ENCODE results near the gene CD180.

CD180 gene

DNA sequence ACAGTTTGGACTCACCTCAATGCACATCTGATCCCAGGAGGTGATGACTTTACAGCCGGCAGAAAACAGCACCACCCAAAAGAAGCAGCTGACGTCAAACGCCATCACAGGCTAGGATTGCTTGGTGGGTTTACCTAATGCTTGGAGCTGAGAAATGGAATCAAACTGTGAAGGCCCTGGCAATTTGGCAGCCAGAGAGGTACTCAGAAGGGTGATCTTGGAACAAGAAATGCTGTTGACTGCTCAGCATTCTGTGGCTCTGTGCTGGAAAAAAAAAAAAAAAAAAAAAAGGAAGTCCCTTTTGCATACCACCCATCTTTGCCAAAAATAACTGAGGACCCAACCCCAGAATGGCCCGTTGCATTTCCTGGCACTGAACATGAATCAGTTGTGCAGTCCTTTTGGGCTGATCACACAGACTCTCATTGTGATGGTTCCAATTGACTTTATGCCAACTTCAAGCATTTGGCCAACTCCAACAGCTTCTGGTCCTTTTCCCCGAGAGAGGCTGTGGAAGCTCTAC is at the start of gene CD180:
Gene CD180, minus strand, starts transcription at position 263 of the 523 bp plus-strand sequence. Its CDS starts 158 bp downstream, at position 105.
- DNase-seq (ENCODE audit: low read depth) = no peak

DNA sequence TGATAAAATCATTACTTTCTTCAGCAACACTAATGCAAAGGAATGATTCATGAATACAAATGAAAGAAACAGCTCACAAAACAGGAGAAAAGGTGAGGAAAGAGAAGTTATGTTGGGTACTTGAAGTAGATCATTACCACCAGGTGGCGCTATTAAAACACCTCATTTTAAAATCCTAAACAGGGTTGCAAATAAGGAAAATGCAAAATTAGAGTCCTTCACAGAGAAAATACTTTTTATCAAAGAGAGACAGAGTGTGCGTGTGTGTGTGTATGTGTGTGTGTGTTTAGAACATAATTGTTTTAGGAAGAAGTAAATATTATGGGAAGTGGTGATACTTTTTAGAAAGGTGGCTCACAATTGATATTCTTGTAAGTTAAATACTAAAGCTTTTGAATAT is 49.5 kb upstream of the CD180 start:
- no peak for DNase-seq (ENCODE audit: low read depth)

- no peak for DNase-seq (ENCODE audit: low read depth)
These were observed 48.8 kb upstream of the CD180 start for GRCh38 chr5:67245259-67245846.

DNA sequence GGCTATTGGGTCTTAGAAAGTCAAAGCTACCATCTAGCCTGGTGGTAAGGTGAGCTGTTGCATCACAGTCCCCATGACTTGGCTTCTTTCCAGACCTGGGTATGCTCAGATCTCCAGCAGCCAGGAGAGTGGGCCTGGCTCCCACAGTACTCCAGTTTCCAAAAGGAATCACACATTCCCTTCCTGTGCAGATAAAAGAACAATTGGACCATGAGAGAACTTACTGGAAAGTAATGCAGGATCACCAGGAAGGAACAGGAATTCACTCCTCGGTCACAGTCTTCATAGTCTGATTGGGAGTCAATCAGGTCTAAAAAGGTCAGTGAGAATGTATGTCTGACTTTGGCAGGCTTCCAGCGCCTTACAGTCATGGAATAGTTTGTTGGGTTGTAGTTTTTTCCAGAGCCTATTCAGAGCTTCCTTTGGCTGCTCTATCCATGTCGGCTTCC is 47.8 kb upstream of the CD180 start:
- no peak for DNase-seq (ENCODE audit: low read depth)

- DNase-seq (ENCODE audit: low read depth) = no peak
These were observed 47.3 kb upstream of the CD180 start for GRCh38 chr5:67243944-67244343.

DNA sequence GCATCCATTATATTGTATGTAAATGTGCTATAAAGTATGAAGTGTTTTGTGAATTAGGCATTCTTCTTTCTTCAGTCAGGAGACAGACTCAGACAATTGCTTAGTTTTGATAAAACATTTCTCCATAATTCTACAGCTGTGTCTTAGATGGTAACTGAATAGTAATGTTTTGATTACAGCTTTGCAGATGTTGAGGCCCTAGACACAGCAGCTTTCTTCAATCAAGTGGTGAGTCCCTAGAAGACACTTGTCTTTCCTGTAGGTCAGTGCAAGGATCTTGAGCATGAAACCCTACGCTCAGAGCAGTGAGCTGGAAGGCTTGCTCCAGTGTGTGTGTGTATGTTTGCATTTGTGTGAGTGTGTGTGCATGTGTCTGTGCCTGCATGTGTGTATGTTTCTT is 46.8 kb upstream of the CD180 start:
- no peak for DNase-seq (ENCODE audit: low read depth)

GRCh38 chr5:67241326-67241725 is 44.7 kb upstream of the CD180 start:
- DNase-seq (ENCODE audit: low read depth) = no peak

- no peak for DNase-seq (ENCODE audit: low read depth)
These were observed 44.2 kb upstream of the CD180 start for GRCh38 chr5:67240846-67241245.

- DNase-seq (ENCODE audit: low read depth) = no peak
These were observed 43.5 kb upstream of the CD180 start for GRCh38 chr5:67240065-67240464.

DNA sequence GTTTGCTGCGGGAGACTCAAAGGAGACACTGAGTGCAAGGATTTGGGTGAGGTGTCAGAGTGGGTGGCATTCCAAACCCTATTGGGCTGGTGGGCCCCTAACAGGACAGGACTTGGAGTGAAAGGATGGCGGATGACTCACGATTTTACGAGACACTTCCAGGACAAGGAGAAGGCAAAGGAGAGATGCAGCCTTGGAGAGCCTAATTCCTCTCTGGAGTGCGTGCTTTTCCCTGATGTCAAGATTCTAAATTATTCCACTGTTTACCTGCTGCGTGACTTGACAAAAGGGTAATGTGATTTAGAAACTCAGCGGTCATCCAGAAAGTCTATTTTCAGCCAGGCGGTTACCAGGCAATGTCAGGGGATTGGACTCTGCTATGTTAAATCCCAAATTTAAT is 41.6 kb upstream of the CD180 start:
- DNase-seq (ENCODE audit: low read depth) = no peak

- no peak for DNase-seq (ENCODE audit: low read depth)
These were observed 39.0 kb upstream of the CD180 start for GRCh38 chr5:67235399-67236110.

DNA sequence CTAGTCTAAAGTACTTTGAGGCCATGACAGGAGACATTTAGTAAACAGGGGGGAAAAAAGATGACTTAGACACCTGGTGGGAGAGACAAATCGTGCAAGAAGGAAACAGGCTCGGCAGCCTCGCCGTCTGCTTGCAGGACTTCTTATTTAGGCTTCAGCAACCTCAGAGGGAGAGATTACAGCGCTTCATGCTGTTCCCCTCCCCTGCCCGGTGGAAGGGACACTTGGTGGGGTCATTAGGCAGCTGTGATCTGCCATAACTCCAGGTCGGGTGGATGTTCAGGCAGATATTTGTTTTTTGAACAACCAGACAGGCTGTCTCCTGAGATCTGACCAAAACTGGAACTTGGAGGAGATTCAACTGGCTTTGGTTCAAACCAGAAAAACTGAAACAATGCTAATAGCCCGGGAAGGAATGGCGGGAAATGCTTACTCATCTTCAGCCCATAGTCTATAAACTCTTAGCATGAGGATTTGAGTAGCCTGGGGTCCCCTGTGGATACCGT is 38.1 kb upstream of the CD180 start:
- DNase-seq (ENCODE audit: low read depth) = peak; percentile 61

GRCh38 chr5:67233075-67233474 is 36.5 kb upstream of the CD180 start:
- DNase-seq (ENCODE audit: low read depth) = no peak

GRCh38 chr5:67223211-67223610 is 26.6 kb upstream of the CD180 start:
- no peak for DNase-seq (ENCODE audit: low read depth)

DNA sequence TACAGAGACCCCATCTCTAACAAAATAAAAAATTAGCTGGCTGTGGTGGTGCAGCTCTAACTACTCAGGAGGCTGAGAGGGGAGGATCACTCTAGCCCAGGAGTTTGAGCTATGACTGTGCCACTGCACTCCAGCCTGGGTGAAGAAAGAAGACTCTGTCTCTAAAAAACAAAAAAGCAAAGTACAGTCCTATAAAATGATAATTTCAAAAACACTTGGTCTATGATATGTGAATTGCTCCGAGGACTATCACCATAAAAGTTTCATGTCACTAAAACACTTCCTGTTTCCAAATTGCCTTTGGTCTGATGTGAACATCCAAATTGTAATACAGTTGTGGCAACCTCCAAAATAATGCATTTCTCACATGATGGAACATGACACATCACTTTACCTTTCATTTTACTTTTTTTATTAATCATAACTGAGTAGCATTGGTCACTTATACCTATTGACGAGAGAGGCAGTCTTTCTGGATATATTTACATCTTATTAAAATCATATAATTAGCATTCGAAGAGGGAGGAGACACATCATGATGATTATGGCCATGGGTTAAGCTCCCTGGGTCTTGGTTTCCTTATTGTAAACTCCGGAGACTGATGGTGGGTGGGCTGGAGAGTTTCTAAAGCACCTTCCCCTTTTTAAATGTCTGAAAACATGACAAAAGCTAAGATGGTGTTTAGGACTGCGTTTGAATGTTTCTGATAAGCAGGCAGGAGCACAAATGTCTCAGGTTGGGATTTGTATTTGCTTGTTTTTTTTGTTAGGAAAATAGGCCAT is 25.8 kb upstream of the CD180 start:
- no peak for DNase-seq (ENCODE audit: low read depth)

GRCh38 chr5:67221487-67222242 is 25.1 kb upstream of the CD180 start:
- DNase-seq (ENCODE audit: low read depth) = no peak

- no peak for DNase-seq (ENCODE audit: low read depth)
These were observed 20.0 kb upstream of the CD180 start for GRCh38 chr5:67216564-67216963.

DNA sequence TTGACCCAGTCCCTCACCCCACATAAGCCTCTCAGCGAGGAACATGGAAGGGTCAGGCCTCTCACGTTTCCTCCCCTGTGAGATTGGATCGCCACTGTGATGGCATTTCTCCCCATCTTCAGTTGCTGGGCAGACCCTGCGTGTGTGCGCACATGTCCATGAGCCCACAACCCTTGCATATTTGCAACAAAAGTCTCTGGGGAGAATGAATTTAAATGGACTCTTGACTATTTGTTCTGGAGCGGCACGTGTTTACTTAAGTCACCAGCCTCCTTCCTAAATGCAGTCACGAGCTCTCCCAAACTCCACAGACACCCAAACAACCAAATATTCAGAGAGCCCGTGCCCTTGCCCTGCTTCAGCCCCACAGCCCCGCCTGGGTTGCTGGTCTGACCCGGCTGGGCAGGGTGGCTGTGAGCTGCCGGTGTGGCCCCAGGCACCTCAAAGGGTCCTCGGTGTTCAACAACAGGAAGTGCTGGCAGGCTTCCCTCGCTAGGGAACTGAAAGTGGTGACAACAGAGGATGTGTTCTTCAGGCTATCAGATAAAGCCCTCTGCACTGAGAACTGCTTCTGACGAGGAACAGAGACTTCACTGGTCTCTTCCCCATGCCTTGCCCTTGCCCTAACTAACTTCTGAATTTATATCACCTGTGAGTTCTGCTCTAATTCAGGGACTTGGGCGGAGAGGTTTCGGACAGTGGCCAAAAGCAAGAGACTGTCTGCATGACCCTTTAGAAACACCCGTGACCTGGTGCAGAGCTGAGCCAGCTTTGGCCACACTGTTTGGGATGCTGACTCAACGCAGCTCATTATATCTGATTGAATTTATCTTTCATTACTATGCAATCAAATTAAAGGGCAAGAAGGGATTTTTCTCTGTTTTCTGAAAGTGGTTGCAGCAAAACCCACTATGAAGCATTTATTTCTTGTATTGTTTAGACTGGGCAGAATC is 19.2 kb upstream of the CD180 start:
- no peak for DNase-seq (ENCODE audit: low read depth)

GRCh38 chr5:67214707-67215447 is 18.3 kb upstream of the CD180 start:
- DNase-seq (ENCODE audit: low read depth) = no peak

DNA sequence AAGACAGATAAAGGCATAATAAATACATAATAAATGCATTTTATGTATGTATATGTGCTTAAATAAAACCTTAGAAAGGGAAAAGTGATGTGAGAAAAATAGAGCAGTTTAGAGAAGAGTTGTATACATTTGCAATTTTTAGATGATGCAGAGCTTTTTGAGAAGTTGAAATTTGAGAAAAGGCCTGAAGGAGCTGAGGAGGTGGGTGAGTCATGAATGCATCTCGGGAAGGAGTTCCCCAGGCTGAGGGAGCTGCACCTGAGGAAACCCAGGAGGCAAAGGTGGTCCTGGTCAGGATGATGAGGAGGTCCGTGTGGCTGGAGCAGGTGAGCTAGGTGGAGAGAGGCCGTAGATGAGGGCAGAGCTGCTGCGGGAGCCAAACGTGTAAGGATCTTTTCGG is 17.4 kb upstream of the CD180 start:
- DNase-seq (ENCODE audit: low read depth) = no peak
